IMR-90 (cell line): ENCODE results near the gene RCCD1. TPM values are rescaled to one million over a fixed set of nuclear protein-coding genes. Genes with fewer than 3 reads are reported as not detected.
"Not testable (repeated sequence)": the region's sequence is repeated elsewhere in the genome, so short reads cannot be mapped to it uniquely, and the experiment has no call there.

Experiments used
- ATAC-seq: fragments of 200-7000 bp; cut with Tn5 transposase; 2 replicates; pipeline ENCODE4 v1.9.1; 2020; ENCODE audit warnings: low read depth, mild to moderate bottlenecking, moderate library complexity
- BruUV-seq: library from RNA; stranded (reverse); fragments of 400-500 nt; replicated peaks from 2 replicates; lab custom pipeline; 2021; lab: Mats Ljungman, UMichigan
- CTCF ChIA-PET: fragments of 300-600 bp; formaldehyde crosslinking; extraction: SDS; loops from one replicate; lab custom pipeline; 2021; ENCODE audit warnings: antibody characterized with exemption; lab: Yijun Ruan, JAX
- POLR2A ChIA-PET: fragments of 300-600 bp; sonication (Branson Sonifier 250); formaldehyde crosslinking; loops from one replicate; lab custom pipeline; 2022; ENCODE audit warnings: antibody characterized with exemption; ENCODE audit not compliant: unreplicated experiment; lab: Charles Lee
- DNase-seq: peaks from one replicate; pipeline ENCODE4 v3.0.0; 2013
- H2AFZ ChIP-seq: replicated peaks from 2 replicates; pipeline ENCODE3; 2013; ENCODE audit warnings: low read length, mild to moderate bottlenecking; ENCODE audit not compliant: poor library complexity
- H2AK5ac ChIP-seq: 2 replicates; pipeline ENCODE4 v1.6.1; 2013; ENCODE audit warnings: low read depth, low read length, inconsistent platforms
- H2AK9ac ChIP-seq: replicated peaks from 2 replicates; pipeline ENCODE3; 2013; ENCODE audit warnings: mild to moderate bottlenecking, low read depth, low read length, moderate library complexity; ENCODE audit not compliant: poor library complexity
- H2BK120ac ChIP-seq: 2 replicates; pipeline ENCODE4 v1.6.1; 2013; ENCODE audit warnings: low read depth, low read length, inconsistent platforms
- H2BK15ac ChIP-seq: 3 replicates; pipeline ENCODE4 v1.6.1; 2013; ENCODE audit warnings: low read depth, low read length, inconsistent platforms
- H2BK20ac ChIP-seq: 2 replicates; pipeline ENCODE4 v1.6.1; 2013; ENCODE audit warnings: low read depth, mild to moderate bottlenecking, inconsistent platforms, low read length, moderate library complexity
- H2BK5ac ChIP-seq: 2 replicates; pipeline ENCODE4 v1.6.1; 2013; ENCODE audit warnings: mild to moderate bottlenecking, low read depth, low read length, inconsistent platforms; ENCODE audit not compliant: poor library complexity, severe bottlenecking
- H3K14ac ChIP-seq: replicated peaks from 2 replicates; pipeline ENCODE4 v1.6.1; 2013; ENCODE audit warnings: low read depth, low read length, inconsistent platforms
- H3K18ac ChIP-seq: 2 replicates; pipeline ENCODE4 v1.6.1; 2013; ENCODE audit warnings: low read depth, low read length, control low read depth
- H3K23ac ChIP-seq: 2 replicates; pipeline ENCODE4 v1.6.1; 2013; ENCODE audit warnings: low read depth, low read length, inconsistent platforms
- H3K27ac ChIP-seq: 2 replicates; pipeline ENCODE4 v1.5.1; 2013; ENCODE audit warnings: mild to moderate bottlenecking, control low read depth, low read length; ENCODE audit not compliant: insufficient read depth
- H3K27me3 ChIP-seq: 2 replicates; pipeline ENCODE4 v1.6.1; 2013; ENCODE audit warnings: low read length; ENCODE audit not compliant: control insufficient read depth, insufficient read depth
- H3K36me3 ChIP-seq: 2 replicates; pipeline ENCODE4 v1.6.1; 2013; ENCODE audit warnings: low read length, mixed read lengths; ENCODE audit not compliant: control insufficient read depth, insufficient read depth
- H3K4ac ChIP-seq: 2 replicates; pipeline ENCODE4 v1.6.1; 2013; ENCODE audit warnings: low read depth, low read length, inconsistent platforms
- H3K4me1 ChIP-seq: 2 replicates; pipeline ENCODE4 v1.6.1; 2013; ENCODE audit warnings: low read length, mixed read lengths; ENCODE audit not compliant: control insufficient read depth, insufficient read depth
- H3K4me2 ChIP-seq: 2 replicates; pipeline ENCODE4 v1.6.1; 2013; ENCODE audit warnings: low read depth, mild to moderate bottlenecking, control low read depth, low read length, moderate library complexity
- H3K4me3 ChIP-seq: 2 replicates; pipeline ENCODE4 v1.5.1; 2013; ENCODE audit warnings: low read depth, mild to moderate bottlenecking, control low read depth, low read length, moderate library complexity; ENCODE audit not compliant: insufficient read depth
- H3K56ac ChIP-seq: 2 replicates; pipeline ENCODE4 v1.6.1; 2013; ENCODE audit warnings: low read length, inconsistent platforms; ENCODE audit not compliant: insufficient read depth; ENCODE audit errors: extremely low read depth
- H3K79me1 ChIP-seq, 2 experiments: 2 replicates each; pipeline ENCODE4 v1.6.1; 2013; ENCODE audit warnings: low read length in 2 of 2, inconsistent platforms in 1 of 2, low read depth in 1 of 2
- H3K9ac ChIP-seq: 2 replicates; pipeline ENCODE4 v1.6.1; 2013; ENCODE audit warnings: low read depth, low read length, control low read depth
- H3K9me1 ChIP-seq: 2 replicates; pipeline ENCODE4 v1.6.1; 2013; ENCODE audit warnings: low read length, inconsistent platforms; ENCODE audit not compliant: insufficient read depth
- H3K9me3 ChIP-seq: 2 replicates; pipeline ENCODE4 v1.6.1; 2013; ENCODE audit warnings: low read length; ENCODE audit not compliant: control insufficient read depth, insufficient read depth
- H4K20me1 ChIP-seq: 2 replicates; pipeline ENCODE4 v1.6.1; 2013; ENCODE audit warnings: low read length, inconsistent platforms; ENCODE audit not compliant: insufficient read depth
- H4K5ac ChIP-seq: 2 replicates; pipeline ENCODE4 v1.6.1; 2013; ENCODE audit warnings: mild to moderate bottlenecking, low read depth, low read length, control low read depth
- H4K8ac ChIP-seq, 2 experiments: 2 replicates each; pipeline ENCODE4 v1.6.1; 2013; ENCODE audit warnings: low read depth in 2 of 2, low read length in 2 of 2, control low read depth in 1 of 2, inconsistent platforms in 1 of 2
- H4K91ac ChIP-seq: 2 replicates; pipeline ENCODE4 v1.6.1; 2013; ENCODE audit warnings: low read depth, low read length, inconsistent platforms; ENCODE audit not compliant: insufficient read depth
- WGBS, 2 experiments: methylation state at CpG; one replicate each; pipeline versions ENCODE4 v1.1.5 to v1.1.7; 2013; ENCODE audit warnings: missing lambda C conversion rate in 2 of 2; ENCODE audit not compliant: insufficient read length in 1 of 2; ENCODE audit errors: extremely low coverage in 2 of 2; 5-methylcytosine and 5-hydroxymethylcytosine counted together
- dilution Hi-C: fragments of 300-500 bp; cut with HindIII; formaldehyde crosslinking; loops from one replicate; pipeline ENCODE4 v1.14.3; 2018; ENCODE audit warnings: low sequenced_read_pairs; ENCODE audit not compliant: unreplicated experiment
- in situ Hi-C: fragments of 300-500 bp; cut with MboI; formaldehyde crosslinking; loops from 3 replicates; pipeline ENCODE4 v1.14.3; 2019; ENCODE audit warnings: low sequenced_read_pairs, inconsistent platforms, mixed read lengths
- intact Hi-C: fragments of 100-400 bp; cut with micrococcal nuclease; formaldehyde crosslinking; loops from 2 replicates; pipeline ENCODE4 v1.10.0; 2022
- polyA plus RNA-seq, 3 experiments: library from polyadenylated mRNA; depleted of rRNA; stranded (reverse); fragments of >200 nt; gene quantifications; 2 replicates each; pipeline ENCODE4 v1.2.3, GENCODE V29; 2012; ENCODE audit warnings: low replicate concordance in 1 of 3
- total RNA-seq: library from RNA; depleted of rRNA; stranded (reverse); fragments of >200 nt; gene quantifications from 2 replicates; pipeline ENCODE4 v1.2.3, GENCODE V29; 2012

The RCCD1 gene
- total and polyA plus RNA-seq, 2 of the 4 experiments (the other 2 are of a cell fraction), result 3.9 to 9.9 TPM

DNA sequence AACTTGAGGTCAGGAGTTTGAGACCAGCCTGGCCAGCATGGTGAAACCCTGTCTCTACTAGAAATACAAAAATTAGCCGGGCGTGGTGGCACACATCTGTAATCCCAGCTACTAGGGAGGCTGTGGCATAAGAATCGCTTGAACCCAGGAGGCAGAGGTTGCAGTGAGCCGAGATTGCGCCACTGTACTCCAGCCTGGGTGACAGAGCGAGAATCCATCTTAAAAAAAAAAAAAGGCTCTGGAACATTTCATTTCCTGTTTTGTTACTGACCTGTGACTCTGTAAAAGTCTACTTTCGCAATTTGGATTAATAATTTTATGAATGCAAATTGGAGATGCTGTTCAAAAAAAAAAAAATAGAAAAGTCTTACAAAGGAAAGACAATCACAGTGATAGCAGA, 26.6 kb upstream of the RCCD1 start:
- CTCF ChIA-PET, POLR2A ChIA-PET: not testable (repeated sequence)

More for the DNA sequence above, 26.6 kb upstream of the RCCD1 start:
- H3K14ac ChIP-seq, ATAC-seq, H3K9me1 ChIP-seq, H3K23ac ChIP-seq, H3K4ac ChIP-seq, H2AFZ ChIP-seq, H3K18ac ChIP-seq, H3K27me3 ChIP-seq, H2AK9ac ChIP-seq, H2BK5ac ChIP-seq, H4K91ac ChIP-seq, H3K56ac ChIP-seq, BruUV-seq, H4K8ac ChIP-seq, H3K4me3 ChIP-seq, intact Hi-C loops, H3K4me2 ChIP-seq, H2AK5ac ChIP-seq, H2BK20ac ChIP-seq, H3K9ac ChIP-seq, H2BK120ac ChIP-seq, H4K20me1 ChIP-seq, H4K5ac ChIP-seq, DNase-seq, H2BK15ac ChIP-seq, H3K27ac ChIP-seq, in situ Hi-C loops, H3K4me1 ChIP-seq, H3K36me3 ChIP-seq, dilution Hi-C loops, H3K9me3 ChIP-seq: not testable (repeated sequence)
- 100% methylated on average over 3 of the region's 7 CpGs; no CpG with 5 or more reads in 1 of the 2 experiments for WGBS, 2 experiments
- peaks cover 3 to 15% of the 10 kb centered on the region in 2 experiments; a peak in 3 of 4 replicates for H3K79me1 ChIP-seq
